OCI-LY1 (cell line): ENCODE measurements around the gene BATF2.
"Not testable (repeated sequence)": the region's sequence is repeated elsewhere in the genome, so short reads cannot be mapped to it uniquely, and the experiment has no call there.

ENCODE experiments used
- H2AFZ ChIP-seq: fragments of 200-600 bp; sonication (generic), shearing (Covaris generic); 2 replicates; pipeline ENCODE4 v1.6.0; 2014; ENCODE audit warnings: antibody characterized with exemption, mild to moderate bottlenecking, low read length
- H3F3A ChIP-seq: fragments of 200-600 bp; sonication (generic), shearing (Covaris generic); 2 replicates; pipeline ENCODE4 v1.6.0; 2014; ENCODE audit warnings: mild to moderate bottlenecking, antibody characterized with exemption, low read length, moderate library complexity; ENCODE audit not compliant: insufficient read depth
- H3K27ac ChIP-seq: fragments of 200-600 bp; sonication (generic); 2 replicates; pipeline ENCODE4 v1.5.1; 2014; ENCODE audit warnings: low read length, mixed run types, mild to moderate bottlenecking, low read depth; ENCODE audit not compliant: poor library complexity, severe bottlenecking
- H3K27me3 ChIP-seq: fragments of 200-600 bp; sonication (generic); 2 replicates; pipeline ENCODE4 v1.6.0; 2014; ENCODE audit warnings: antibody characterized with exemption, mild to moderate bottlenecking, low read length, moderate library complexity; ENCODE audit not compliant: insufficient read depth
- H3K36me3 ChIP-seq: fragments of 200-600 bp; sonication (generic); 2 replicates; pipeline ENCODE4 v1.6.1; 2014; ENCODE audit warnings: mild to moderate bottlenecking, antibody characterized with exemption, low read length, moderate library complexity, mixed read lengths; ENCODE audit not compliant: insufficient read depth
- H3K4me1 ChIP-seq: fragments of 200-600 bp; sonication (generic); 2 replicates; pipeline ENCODE4 v1.5.1; 2014; ENCODE audit warnings: mild to moderate bottlenecking, low read length, moderate library complexity; ENCODE audit not compliant: insufficient read depth, severe bottlenecking
- H3K4me2 ChIP-seq: fragments of 200-600 bp; sonication (generic), shearing (Covaris generic); 2 replicates; pipeline ENCODE4 v1.6.1; 2014; ENCODE audit warnings: low read length
- H3K4me3 ChIP-seq: fragments of 200-600 bp; sonication (generic); 2 replicates; pipeline ENCODE4 v1.5.1; 2014; ENCODE audit warnings: low read length, low read depth, mild to moderate bottlenecking, mixed read lengths; ENCODE audit not compliant: poor library complexity, severe bottlenecking
- H3K79me2 ChIP-seq: fragments of 200-600 bp; shearing (Covaris generic); 2 replicates; pipeline ENCODE4 v1.6.1; 2016; ENCODE audit warnings: mixed run types, low read length, mixed read lengths; ENCODE audit not compliant: insufficient read depth
- H3K9ac ChIP-seq: fragments of 200-600 bp; sonication (generic), shearing (Covaris generic); 2 replicates; pipeline ENCODE4 v1.6.1; 2014; ENCODE audit warnings: mild to moderate bottlenecking, low read length, mixed read lengths
- H3K9me2 ChIP-seq: fragments of 200-600 bp; sonication (generic), shearing (Covaris generic); 2 replicates; pipeline ENCODE4 v1.6.1; 2014; ENCODE audit warnings: low read depth, mild to moderate bottlenecking, low read length, mixed read lengths
- H3K9me3 ChIP-seq: fragments of 200-600 bp; shearing (Covaris generic); 2 replicates; pipeline ENCODE4 v1.6.1; 2014; ENCODE audit warnings: low read length, mixed read lengths
- H4K20me1 ChIP-seq: fragments of 200-600 bp; sonication (generic), shearing (Covaris generic); 2 replicates; pipeline ENCODE4 v1.6.0; 2016; ENCODE audit warnings: mild to moderate bottlenecking, low read length; ENCODE audit not compliant: insufficient read depth
- EZH2 ChIP-seq: fragments of 200-600 bp; sonication (generic), shearing (Covaris generic); IDR thresholded peaks from 2 replicates; pipeline ENCODE4 v1.8.0; 2017; ENCODE audit warnings: borderline replicate concordance, mixed run types, mild to moderate bottlenecking, antibody characterized with exemption, low read length, moderate library complexity, mixed read lengths
- TF ChIP-seq, protein P1 (sequence below): fragments of 200-600 bp; sonication (generic), shearing (Covaris generic); IDR thresholded peaks from 2 replicates; pipeline ENCODE4 v1.5.1; 2017; ENCODE audit warnings: mild to moderate bottlenecking, antibody characterized with exemption, low read length, moderate library complexity, mixed read lengths

Gene BATF2

DNA sequence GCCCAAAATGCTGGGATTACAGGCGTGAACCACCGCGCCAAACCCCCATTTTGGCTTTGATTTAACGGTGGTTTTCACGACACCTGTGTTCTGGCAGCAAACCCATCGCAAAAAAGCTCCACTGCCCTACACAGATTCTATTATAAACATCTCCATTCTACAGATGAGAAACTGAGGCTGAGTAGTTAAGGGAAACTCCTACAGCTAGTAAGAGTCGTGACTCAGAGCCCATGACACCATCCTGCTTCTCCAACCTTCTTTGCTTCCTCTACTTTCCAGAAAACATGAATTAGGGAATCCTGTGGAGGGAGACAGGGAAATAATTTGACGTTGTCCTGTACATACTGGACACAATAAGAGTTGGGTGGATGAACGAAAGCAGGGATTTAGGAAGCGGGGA, 30.0 kb upstream of the BATF2 start:
- H3K9me3 ChIP-seq: no peaks in the 10 kb centered on the region
- H3K9ac ChIP-seq: peak overlapping the region; percentile 83
- no peaks in the 10 kb centered on the region for H3F3A ChIP-seq
- no peaks in the 10 kb centered on the region for H3K9me2 ChIP-seq
- H3K4me2 ChIP-seq: peak overlapping the region; percentile 92
- TF ChIP-seq, protein P1, sequence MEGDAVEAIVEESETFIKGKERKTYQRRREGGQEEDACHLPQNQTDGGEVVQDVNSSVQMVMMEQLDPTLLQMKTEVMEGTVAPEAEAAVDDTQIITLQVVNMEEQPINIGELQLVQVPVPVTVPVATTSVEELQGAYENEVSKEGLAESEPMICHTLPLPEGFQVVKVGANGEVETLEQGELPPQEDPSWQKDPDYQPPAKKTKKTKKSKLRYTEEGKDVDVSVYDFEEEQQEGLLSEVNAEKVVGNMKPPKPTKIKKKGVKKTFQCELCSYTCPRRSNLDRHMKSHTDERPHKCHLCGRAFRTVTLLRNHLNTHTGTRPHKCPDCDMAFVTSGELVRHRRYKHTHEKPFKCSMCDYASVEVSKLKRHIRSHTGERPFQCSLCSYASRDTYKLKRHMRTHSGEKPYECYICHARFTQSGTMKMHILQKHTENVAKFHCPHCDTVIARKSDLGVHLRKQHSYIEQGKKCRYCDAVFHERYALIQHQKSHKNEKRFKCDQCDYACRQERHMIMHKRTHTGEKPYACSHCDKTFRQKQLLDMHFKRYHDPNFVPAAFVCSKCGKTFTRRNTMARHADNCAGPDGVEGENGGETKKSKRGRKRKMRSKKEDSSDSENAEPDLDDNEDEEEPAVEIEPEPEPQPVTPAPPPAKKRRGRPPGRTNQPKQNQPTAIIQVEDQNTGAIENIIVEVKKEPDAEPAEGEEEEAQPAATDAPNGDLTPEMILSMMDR: no peak
- no peak for TF ChIP-seq EZH2
- H3K4me1 ChIP-seq: peaks cover 16% of the 10 kb centered on the region
- peak overlapping the region; percentile 70 for H3K4me3 ChIP-seq
- 0 out of 2 replicates have a peak, but pooled peaks cover 3% of the 10 kb centered on the region for H3K36me3 ChIP-seq
- H3K27ac ChIP-seq: no peak overlapping the region
- peak overlapping the region; percentile 75; the same call in 1 of the 2 replicates for H2AFZ ChIP-seq
- H4K20me1 ChIP-seq: no peaks in the 10 kb centered on the region
- H3K79me2 ChIP-seq: no peaks in the 10 kb centered on the region
- no peaks in the 10 kb centered on the region for H3K27me3 ChIP-seq

DNA sequence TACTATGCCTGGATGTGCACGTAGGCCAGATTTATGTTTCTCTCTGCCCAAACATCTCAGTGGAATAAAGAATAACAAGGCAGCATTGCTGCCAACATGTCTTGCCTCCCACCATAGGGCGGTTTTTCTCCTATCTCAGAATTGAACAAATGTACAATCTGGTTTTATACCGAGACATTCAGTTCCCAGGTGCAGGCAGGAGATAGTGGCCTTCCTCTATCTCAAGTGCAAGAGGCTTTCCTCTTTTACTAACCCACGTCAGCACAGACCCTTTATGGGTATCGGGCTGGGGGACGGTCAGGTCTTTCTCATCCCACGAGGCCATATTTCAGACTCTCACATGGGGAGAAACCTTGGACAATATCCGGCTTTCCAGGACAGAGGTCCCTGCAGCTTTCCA, 26.7 kb upstream of the BATF2 start:
- H3K4me3 ChIP-seq, H3K27ac ChIP-seq, H3K79me2 ChIP-seq, H2AFZ ChIP-seq, H4K20me1 ChIP-seq, H3K4me2 ChIP-seq, H3K9ac ChIP-seq, H3K9me3 ChIP-seq, H3K27me3 ChIP-seq, H3F3A ChIP-seq, H3K9me2 ChIP-seq: not testable (repeated sequence)
- H3K4me1 ChIP-seq: peaks cover 13% of the 10 kb centered on the region
- peaks cover 28% of the 10 kb centered on the region for H3K36me3 ChIP-seq

DNA sequence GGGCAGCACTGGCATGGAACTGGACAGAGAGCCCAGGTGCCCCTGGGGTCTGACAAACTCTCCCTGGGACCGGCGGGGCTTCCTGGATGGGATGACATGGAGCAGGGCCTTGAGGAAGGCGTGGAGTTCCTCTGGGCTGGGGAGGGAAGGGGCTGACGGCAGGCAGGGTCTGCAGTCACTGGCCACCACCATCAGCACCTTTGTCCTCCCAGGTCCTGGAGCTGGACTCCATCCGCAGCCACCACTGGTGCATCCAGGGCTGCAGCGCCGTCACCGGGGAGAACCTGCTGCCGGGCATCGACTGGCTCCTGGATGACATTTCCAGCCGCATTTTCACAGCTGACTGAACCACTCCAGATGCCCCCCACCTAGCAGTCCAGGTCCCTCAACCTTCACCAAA, 24.7 kb upstream of the BATF2 start:
- H3K27ac ChIP-seq: no peak overlapping the region
- H4K20me1 ChIP-seq: no peaks in the 10 kb centered on the region
- H2AFZ ChIP-seq: no peak overlapping the region
- no peak overlapping the region for H3K9ac ChIP-seq
- no peaks in the 10 kb centered on the region for H3F3A ChIP-seq
- H3K9me3 ChIP-seq: no peaks in the 10 kb centered on the region
- H3K27me3 ChIP-seq: no peaks in the 10 kb centered on the region
- no peaks in the 10 kb centered on the region for H3K79me2 ChIP-seq
- no peak for TF ChIP-seq EZH2
- TF ChIP-seq, protein P1: no peak
- no peaks in the 10 kb centered on the region for H3K9me2 ChIP-seq
- no peaks in the 10 kb centered on the region for H3K4me1 ChIP-seq
- H3K36me3 ChIP-seq: peaks cover 40% of the 10 kb centered on the region
- H3K4me3 ChIP-seq: no peak overlapping the region
- no peak overlapping the region for H3K4me2 ChIP-seq

DNA sequence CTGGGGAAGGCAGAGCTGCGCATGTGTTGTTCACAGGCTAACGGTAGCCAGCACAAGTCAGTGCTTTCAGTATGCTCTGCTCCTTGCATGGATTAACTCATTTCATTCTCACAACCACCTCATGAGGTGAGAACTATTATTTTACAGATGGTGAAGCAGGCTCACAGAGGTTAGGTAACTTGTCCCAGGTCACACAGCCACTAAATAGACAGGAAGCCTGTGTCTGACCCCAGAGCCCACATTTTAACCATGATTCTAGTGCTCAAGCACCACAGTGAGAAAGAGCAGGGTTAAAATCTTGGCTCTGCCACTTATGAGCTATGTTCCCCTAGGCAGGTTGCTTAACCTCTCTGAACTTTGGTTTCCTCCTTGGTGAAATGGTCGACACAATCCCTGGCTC, 24.2 kb upstream of the BATF2 start:
- Histone ChIP-seq H3K4me1 (no peaks in the 10 kb centered on the region), H3K36me3 (peaks cover 40% of the 10 kb centered on the region), H2AFZ (no peak overlapping the region), H3K27ac (no peak overlapping the region), H3K27me3 (no peaks in the 10 kb centered on the region), H4K20me1 (no peaks in the 10 kb centered on the region), H3K4me3 (no peak overlapping the region), H3K4me2 (no peak overlapping the region), H3K9me3 (no peaks in the 10 kb centered on the region), H3K79me2 (no peaks in the 10 kb centered on the region), H3K9me2 (no peaks in the 10 kb centered on the region), H3F3A (no peaks in the 10 kb centered on the region), H3K9ac (no peak overlapping the region)
- TF ChIP-seq, protein P1: no peak
- TF ChIP-seq EZH2: no peak
